ENCODE measurements around the gene ITGA2.

DNA sequence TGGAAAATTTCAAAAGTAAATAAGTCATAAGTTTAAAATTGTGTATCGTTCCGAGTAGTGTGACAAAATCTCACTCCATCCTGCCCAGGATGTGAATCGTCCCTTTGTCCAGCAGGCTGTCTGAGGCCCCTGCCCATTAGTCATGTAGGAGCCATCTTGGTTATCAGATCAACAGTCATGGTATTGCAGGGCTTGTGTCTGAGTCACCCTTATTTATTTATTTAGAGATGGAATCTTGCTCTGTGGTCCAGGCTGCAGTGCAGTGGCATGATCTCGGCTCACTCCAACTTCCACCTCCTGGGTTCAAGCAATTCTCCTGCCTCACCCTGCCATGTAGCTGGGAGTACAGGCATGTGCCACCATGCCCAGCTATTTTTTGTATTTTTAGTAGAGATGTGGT lies 30.2 kb downstream of the ITGA2 start:
- TF ChIP-seq EZH2 (IDR thresholded peaks at IDR 0.05; ENCODE audit: borderline replicate concordance, low read depth, low read length, poor library complexity, severe bottlenecking) = no peak
- TF ChIP-seq, protein P1, sequence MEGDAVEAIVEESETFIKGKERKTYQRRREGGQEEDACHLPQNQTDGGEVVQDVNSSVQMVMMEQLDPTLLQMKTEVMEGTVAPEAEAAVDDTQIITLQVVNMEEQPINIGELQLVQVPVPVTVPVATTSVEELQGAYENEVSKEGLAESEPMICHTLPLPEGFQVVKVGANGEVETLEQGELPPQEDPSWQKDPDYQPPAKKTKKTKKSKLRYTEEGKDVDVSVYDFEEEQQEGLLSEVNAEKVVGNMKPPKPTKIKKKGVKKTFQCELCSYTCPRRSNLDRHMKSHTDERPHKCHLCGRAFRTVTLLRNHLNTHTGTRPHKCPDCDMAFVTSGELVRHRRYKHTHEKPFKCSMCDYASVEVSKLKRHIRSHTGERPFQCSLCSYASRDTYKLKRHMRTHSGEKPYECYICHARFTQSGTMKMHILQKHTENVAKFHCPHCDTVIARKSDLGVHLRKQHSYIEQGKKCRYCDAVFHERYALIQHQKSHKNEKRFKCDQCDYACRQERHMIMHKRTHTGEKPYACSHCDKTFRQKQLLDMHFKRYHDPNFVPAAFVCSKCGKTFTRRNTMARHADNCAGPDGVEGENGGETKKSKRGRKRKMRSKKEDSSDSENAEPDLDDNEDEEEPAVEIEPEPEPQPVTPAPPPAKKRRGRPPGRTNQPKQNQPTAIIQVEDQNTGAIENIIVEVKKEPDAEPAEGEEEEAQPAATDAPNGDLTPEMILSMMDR (conservative IDR thresholded peaks at IDR 0.05; ENCODE audit: low read depth, low read length) = no peak
